ENCODE measurements around the gene EXOSC6.
A peak's percentile ranks its signal among the peaks of the same experiment; 100 is the strongest.
"Not testable (repeated sequence)": the region's sequence is repeated elsewhere in the genome, so short reads cannot be mapped to it uniquely, and the experiment has no call there.

Gene EXOSC6

GRCh38 chr16:70251629-70252354 lies at the start of gene EXOSC6:
EXOSC6 (minus strand) TSS chr16:70251940; CDS start chr16:70251900, 40 bp downstream.
- DNase-seq: peak; percentile 91

- DNase-seq: no peak
Observed at GRCh38 chr16:70301121-70301520, 49.4 kb upstream of the EXOSC6 start.

GRCh38 chr16:70298988-70299938 lies 47.5 kb upstream of the EXOSC6 start, which contains the start of gene DDX19B:
DDX19B (plus strand) TSS chr16:70299186; CDS start chr16:70299298, 112 bp downstream.
- peak; percentile 76 for DNase-seq

GRCh38 chr16:70295634-70296033 lies 43.9 kb upstream of the EXOSC6 start:
- DNase-seq: no peak

- DNase-seq: no peak
Observed at GRCh38 chr16:70294385-70295025, 42.8 kb upstream of the EXOSC6 start.

- DNase-seq: not testable (repeated sequence)
Observed at GRCh38 chr16:70292148-70292547, 40.4 kb upstream of the EXOSC6 start.

- no peak for DNase-seq
Observed at GRCh38 chr16:70290949-70291519, 39.3 kb upstream of the EXOSC6 start.

GRCh38 chr16:70289229-70290094 lies 37.7 kb upstream of the EXOSC6 start, which contains the start of gene AARS1:
AARS1 (minus strand) TSS chr16:70289506; CDS start chr16:70282763, 6,743 bp downstream.
- peak; percentile 98 for DNase-seq

GRCh38 chr16:70287304-70287971 lies 35.7 kb upstream of the EXOSC6 start:
- DNase-seq: peak; percentile 0

- DNase-seq: no peak
Observed at GRCh38 chr16:70276392-70276791, 24.7 kb upstream of the EXOSC6 start.

GRCh38 chr16:70271696-70272095 lies 20.0 kb upstream of the EXOSC6 start:
- no peak for DNase-seq

GRCh38 chr16:70270176-70270575 lies 18.4 kb upstream of the EXOSC6 start:
- DNase-seq: no peak

GRCh38 chr16:70269471-70269870 lies 17.7 kb upstream of the EXOSC6 start:
- no peak for DNase-seq

GRCh38 chr16:70267922-70268321 lies 16.2 kb upstream of the EXOSC6 start:
- DNase-seq: not testable (repeated sequence)

- peak; percentile 30 for DNase-seq
Observed at GRCh38 chr16:70267516-70267915, 15.8 kb upstream of the EXOSC6 start.

- not testable (repeated sequence) for DNase-seq
Observed at GRCh38 chr16:70259903-70260302, 8.2 kb upstream of the EXOSC6 start.

GRCh38 chr16:70258946-70259345 lies 7.2 kb upstream of the EXOSC6 start:
- DNase-seq: no peak

- DNase-seq: no peak
Observed at GRCh38 chr16:70258065-70258464, 6.3 kb upstream of the EXOSC6 start.

GRCh38 chr16:70257391-70257790 lies 5.7 kb upstream of the EXOSC6 start:
- DNase-seq: no peak

GRCh38 chr16:70255574-70255973 lies 3.8 kb upstream of the EXOSC6 start:
- DNase-seq: no peak

- DNase-seq: no peak
Observed at GRCh38 chr16:70254965-70255286, 3.2 kb upstream of the EXOSC6 start.

All from NCI-H146 (cell line).